SK-N-SH (cell line): Measurements from ENCODE around the gene CEP112. TPM values are rescaled to one million over a fixed set of nuclear protein-coding genes. Genes with fewer than 3 reads are reported as not detected.

Experiments
- CTCF ChIA-PET: fragments of 300-600, 350-600 bp; formaldehyde crosslinking; extraction: SDS; loops from one replicate; lab custom pipeline; 2021; lab: Yijun Ruan, JAX
- POLR2A ChIA-PET: fragments of 350-600 bp; sonication (Branson Sonifier 250); formaldehyde crosslinking; extraction: SDS; loops from one replicate; lab custom pipeline; 2020; ENCODE audit warnings: antibody characterized with exemption, inconsistent platforms; lab: Yijun Ruan, JAX
- DNase-seq: peaks from one replicate; pipeline ENCODE4 v3.0.0; 2012
- H2AFZ ChIP-seq: fragments of 200-600 bp; sonication (generic); 2 replicates; pipeline ENCODE4 v1.8.1; 2016; ENCODE audit warnings: antibody characterized with exemption, mild to moderate bottlenecking, low read depth
- H3F3A ChIP-seq: fragments of 200-600 bp; sonication (generic); replicated peaks from 2 replicates; pipeline ENCODE3; 2016; ENCODE audit warnings: antibody characterized with exemption, mild to moderate bottlenecking; ENCODE audit not compliant: insufficient read depth
- H3K27ac ChIP-seq, 2 experiments: fragments of 200-500 bp in 1 of 2; fragments of 200-600 bp in 1 of 2; sonication (Bioruptor generic) in 1 of 2; sonication (generic), shearing (Covaris generic) in 1 of 2; 2 replicates each; pipeline versions ENCODE4 v1.5.1 to v1.6.1; 2014 to 2016; ENCODE audit warnings: low read depth in 2 of 2, inconsistent platforms in 1 of 2, low read length in 1 of 2, mild to moderate bottlenecking in 1 of 2, mixed read lengths in 1 of 2
- H3K27me3 ChIP-seq: fragments of 200-600 bp; sonication (generic), shearing (Covaris generic); 2 replicates; pipeline ENCODE4 v1.6.1; 2016; ENCODE audit warnings: mixed run types; ENCODE audit not compliant: insufficient read depth
- H3K36me3 ChIP-seq, 2 experiments: fragments of 200-500 bp in 1 of 2; fragments of 200-600 bp in 1 of 2; sonication (Bioruptor generic) in 1 of 2; sonication (generic) in 1 of 2; replicated peaks in 1 of 2; 2 replicates each; pipeline versions ENCODE3 to v1.5.1; 2014 to 2016; ENCODE audit warnings: low read length in 1 of 2, mild to moderate bottlenecking in 1 of 2; ENCODE audit not compliant: insufficient read depth in 2 of 2, control insufficient read depth in 1 of 2
- H3K4me1 ChIP-seq, 2 experiments: fragments of 200-500 bp in 1 of 2; fragments of 200-600 bp in 1 of 2; sonication (Bioruptor generic) in 1 of 2; sonication (generic), shearing (Covaris generic) in 1 of 2; 2 replicates each; pipeline versions ENCODE4 v1.5.1 to v1.6.1; 2014 to 2016; ENCODE audit warnings: low read depth in 1 of 2, low read length in 1 of 2, mixed run types in 1 of 2; ENCODE audit not compliant: insufficient read depth in 2 of 2, control insufficient read depth in 1 of 2
- H3K4me2 ChIP-seq: fragments of 200-600 bp; sonication (generic), shearing (Covaris generic); 2 replicates; pipeline ENCODE4 v1.6.1; 2017; ENCODE audit warnings: mixed run types
- H3K4me3 ChIP-seq, 2 experiments: fragments of 200-500 bp in 1 of 2; fragments of 200-600 bp in 1 of 2; sonication (Bioruptor generic) in 1 of 2; sonication (generic), shearing (Covaris generic) in 1 of 2; 2 replicates each; pipeline versions ENCODE4 v1.5.1 to v1.8.1; 2014 to 2016; ENCODE audit warnings: low read depth in 2 of 2, inconsistent platforms in 1 of 2, low read length in 1 of 2, mild to moderate bottlenecking in 1 of 2, mixed read lengths in 1 of 2, moderate library complexity in 1 of 2
- H3K79me2 ChIP-seq: fragments of 200-600 bp; sonication (generic); 2 replicates; pipeline ENCODE4 v1.8.1; 2017; ENCODE audit warnings: mild to moderate bottlenecking; ENCODE audit not compliant: insufficient read depth
- H3K9ac ChIP-seq: fragments of 200-600 bp; sonication (generic); 2 replicates; pipeline ENCODE4 v1.6.1; 2017; ENCODE audit warnings: mixed run types
- H3K9me2 ChIP-seq: fragments of 200-600 bp; sonication (generic); 2 replicates; pipeline ENCODE4 v1.6.1; 2017; ENCODE audit warnings: mixed run types
- H3K9me3 ChIP-seq: fragments of 200-600 bp; sonication (generic); 2 replicates; pipeline ENCODE4 v1.6.1; 2017; ENCODE audit warnings: mixed run types, mild to moderate bottlenecking, moderate library complexity
- H4K20me1 ChIP-seq: fragments of 200-600 bp; sonication (generic); 2 replicates; pipeline ENCODE4 v1.6.1; 2017; ENCODE audit warnings: mild to moderate bottlenecking, mixed run types; ENCODE audit not compliant: insufficient read depth
- CHD2 ChIP-seq: fragments of 150-350 bp; IDR thresholded peaks from 2 replicates; pipeline ENCODE4 v1.6.1; 2018; ENCODE audit warnings: low read length; ENCODE audit not compliant: partially characterized antibody
- ELF1 ChIP-seq: IDR thresholded peaks from 2 replicates; pipeline ENCODE4 v1.4.0; 2012
- FOXJ3 ChIP-seq: sonication (generic); formaldehyde crosslinking; IDR thresholded peaks from 2 replicates; pipeline ENCODE4 v1.5.1; 2020; ENCODE audit warnings: mild to moderate bottlenecking, missing genetic modification reagents
- FOXM1 ChIP-seq: IDR thresholded peaks from 2 replicates; pipeline ENCODE4 v1.4.0; 2012; ENCODE audit warnings: low read depth, mild to moderate bottlenecking
- GABPA ChIP-seq: IDR thresholded peaks from 2 replicates; pipeline ENCODE4 v1.4.0; 2012; ENCODE audit warnings: low read depth, mild to moderate bottlenecking
- GATA2 ChIP-seq: sonication (generic); formaldehyde crosslinking; IDR thresholded peaks from 2 replicates; pipeline ENCODE4 v1.5.0; 2020; ENCODE audit warnings: mild to moderate bottlenecking, missing genetic modification reagents
- NFIC ChIP-seq: IDR thresholded peaks from 2 replicates; pipeline ENCODE4 v1.4.0; 2012; ENCODE audit warnings: borderline replicate concordance
- NRF1 ChIP-seq: IDR thresholded peaks from 2 replicates; pipeline ENCODE4 v1.6.1; 2012; ENCODE audit warnings: low read depth, mild to moderate bottlenecking, low read length
- SIN3A ChIP-seq: IDR thresholded peaks from 2 replicates; pipeline ENCODE4 v1.6.1; 2012; ENCODE audit warnings: low read depth, mild to moderate bottlenecking, low read length, moderate library complexity, borderline replicate concordance
- SMC3 ChIP-seq: IDR thresholded peaks from 2 replicates; pipeline ENCODE4 v1.6.1; 2012; ENCODE audit warnings: low read depth, low read length, improper control_type of control experiment
- TAF1 ChIP-seq: IDR thresholded peaks from 2 replicates; pipeline ENCODE4 v1.6.1; 2012; ENCODE audit warnings: low read depth, mild to moderate bottlenecking, low read length, moderate library complexity, borderline replicate concordance
- WGBS: methylation state at CpG from one replicate; pipeline ENCODE4 v1.1.6; 2017; ENCODE audit warnings: low lambda C conversion rate; 5-methylcytosine and 5-hydroxymethylcytosine counted together
- polyA plus RNA-seq, 3 experiments: library from polyadenylated mRNA; depleted of rRNA; stranded (reverse); fragments of >200 nt; gene quantifications; 2 replicates each; pipeline ENCODE4 v1.2.3, GENCODE V29; 2012
- TF ChIP-seq, protein P1 (sequence below): IDR thresholded peaks from 2 replicates; pipeline ENCODE4 v1.4.0; 2012; ENCODE audit warnings: low read depth
- TF ChIP-seq, protein P2 (sequence below): IDR thresholded peaks from 2 replicates; pipeline ENCODE4; 2012
- TF ChIP-seq, protein P3 (sequence below): fragments of 200-600 bp; sonication (generic); IDR thresholded peaks from 2 replicates; pipeline ENCODE4 v1.6.1; 2017; ENCODE audit warnings: antibody characterized with exemption, mild to moderate bottlenecking, moderate library complexity
- TF ChIP-seq, protein P4 (sequence below): IDR thresholded peaks from 2 replicates; pipeline ENCODE4 v1.6.1; 2012; ENCODE audit warnings: mild to moderate bottlenecking, low read depth, low read length, moderate library complexity

The CEP112 gene
- polyA plus RNA-seq, 1 of the 3 experiments (the other 2 are of a cell fraction) = 7.9 TPM

DNA sequence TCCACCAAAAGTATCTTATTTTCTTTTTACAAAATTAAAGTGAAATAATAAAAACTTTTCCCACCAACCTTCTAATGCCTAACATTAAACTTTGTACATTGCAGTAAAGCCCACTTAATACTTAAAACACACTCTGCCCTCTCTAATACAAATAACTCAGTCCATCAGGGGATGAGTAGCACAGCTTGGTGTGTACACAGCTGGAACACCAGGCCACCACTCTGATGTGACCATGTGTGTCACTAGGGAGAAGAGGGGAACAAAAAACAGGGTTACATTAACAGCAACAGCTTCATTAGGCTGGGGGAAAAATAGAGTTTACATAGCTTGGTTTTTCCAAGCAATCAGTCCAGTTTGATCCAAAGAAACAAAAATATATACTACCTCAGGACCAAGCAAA lies 295.0 kb downstream of the CEP112 start (continued):
- TF ChIP-seq, protein P1, sequence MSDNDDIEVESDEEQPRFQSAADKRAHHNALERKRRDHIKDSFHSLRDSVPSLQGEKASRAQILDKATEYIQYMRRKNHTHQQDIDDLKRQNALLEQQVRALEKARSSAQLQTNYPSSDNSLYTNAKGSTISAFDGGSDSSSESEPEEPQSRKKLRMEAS = no peak
- TF ChIP-seq, protein P2, sequence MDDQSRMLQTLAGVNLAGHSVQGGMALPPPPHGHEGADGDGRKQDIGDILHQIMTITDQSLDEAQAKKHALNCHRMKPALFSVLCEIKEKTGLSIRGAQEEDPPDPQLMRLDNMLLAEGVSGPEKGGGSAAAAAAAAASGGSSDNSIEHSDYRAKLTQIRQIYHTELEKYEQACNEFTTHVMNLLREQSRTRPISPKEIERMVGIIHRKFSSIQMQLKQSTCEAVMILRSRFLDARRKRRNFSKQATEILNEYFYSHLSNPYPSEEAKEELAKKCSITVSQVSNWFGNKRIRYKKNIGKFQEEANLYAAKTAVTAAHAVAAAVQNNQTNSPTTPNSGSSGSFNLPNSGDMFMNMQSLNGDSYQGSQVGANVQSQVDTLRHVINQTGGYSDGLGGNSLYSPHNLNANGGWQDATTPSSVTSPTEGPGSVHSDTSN = no peak
- no peak for TF ChIP-seq GABPA

DNA sequence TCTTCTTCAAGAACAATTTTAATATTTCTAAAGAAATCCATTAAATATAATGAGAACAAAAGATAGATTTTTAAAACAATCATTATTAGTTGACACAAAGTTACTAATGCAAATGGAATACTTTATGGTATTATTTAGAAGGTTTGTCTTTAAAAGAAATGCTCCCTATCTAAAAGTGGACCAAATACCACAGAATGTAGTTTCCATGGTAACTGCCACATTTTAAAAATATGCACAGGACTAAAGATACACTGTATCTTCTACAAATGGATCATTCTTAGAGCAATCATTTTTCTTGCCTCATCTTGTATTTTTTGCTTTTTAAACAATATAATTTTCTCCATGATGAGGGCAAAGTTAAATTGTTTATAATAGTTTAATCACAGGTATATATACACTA lies 296.0 kb downstream of the CEP112 start:
- no peak for TF ChIP-seq SIN3A
- no peak for TF ChIP-seq TAF1
- TF ChIP-seq, protein P2 = no peak
- TF ChIP-seq NRF1 = no peak
- TF ChIP-seq, protein P3, sequence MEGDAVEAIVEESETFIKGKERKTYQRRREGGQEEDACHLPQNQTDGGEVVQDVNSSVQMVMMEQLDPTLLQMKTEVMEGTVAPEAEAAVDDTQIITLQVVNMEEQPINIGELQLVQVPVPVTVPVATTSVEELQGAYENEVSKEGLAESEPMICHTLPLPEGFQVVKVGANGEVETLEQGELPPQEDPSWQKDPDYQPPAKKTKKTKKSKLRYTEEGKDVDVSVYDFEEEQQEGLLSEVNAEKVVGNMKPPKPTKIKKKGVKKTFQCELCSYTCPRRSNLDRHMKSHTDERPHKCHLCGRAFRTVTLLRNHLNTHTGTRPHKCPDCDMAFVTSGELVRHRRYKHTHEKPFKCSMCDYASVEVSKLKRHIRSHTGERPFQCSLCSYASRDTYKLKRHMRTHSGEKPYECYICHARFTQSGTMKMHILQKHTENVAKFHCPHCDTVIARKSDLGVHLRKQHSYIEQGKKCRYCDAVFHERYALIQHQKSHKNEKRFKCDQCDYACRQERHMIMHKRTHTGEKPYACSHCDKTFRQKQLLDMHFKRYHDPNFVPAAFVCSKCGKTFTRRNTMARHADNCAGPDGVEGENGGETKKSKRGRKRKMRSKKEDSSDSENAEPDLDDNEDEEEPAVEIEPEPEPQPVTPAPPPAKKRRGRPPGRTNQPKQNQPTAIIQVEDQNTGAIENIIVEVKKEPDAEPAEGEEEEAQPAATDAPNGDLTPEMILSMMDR = no peak
- TF ChIP-seq FOXJ3 (CRISPR knock-in tag) = no peak
- no peak for TF ChIP-seq FOXM1
- DNase-seq = no peak
- Histone ChIP-seq H3K9me3 (no peaks in the 10 kb centered on the region), H4K20me1 (no peaks in the 10 kb centered on the region), H3K4me3 (no peak overlapping the region), H3K27me3 (no peaks in the 10 kb centered on the region), H3K27ac (no peak overlapping the region), H3K4me1 (peaks cover 0 to 6% of the 10 kb centered on the region in 2 experiments; a peak in 2 of 4 replicates), H3K79me2 (no peaks in the 10 kb centered on the region), H3K4me2 (no peak overlapping the region), H3K9ac (no peak overlapping the region), H3K36me3 (no peaks in the 10 kb centered on the region), H2AFZ (no peak overlapping the region), H3F3A (no peaks in the 10 kb centered on the region), H3K9me2 (no peaks in the 10 kb centered on the region)
- POLR2A ChIA-PET = no interaction called here
- CTCF ChIA-PET = no interaction called here

DNA sequence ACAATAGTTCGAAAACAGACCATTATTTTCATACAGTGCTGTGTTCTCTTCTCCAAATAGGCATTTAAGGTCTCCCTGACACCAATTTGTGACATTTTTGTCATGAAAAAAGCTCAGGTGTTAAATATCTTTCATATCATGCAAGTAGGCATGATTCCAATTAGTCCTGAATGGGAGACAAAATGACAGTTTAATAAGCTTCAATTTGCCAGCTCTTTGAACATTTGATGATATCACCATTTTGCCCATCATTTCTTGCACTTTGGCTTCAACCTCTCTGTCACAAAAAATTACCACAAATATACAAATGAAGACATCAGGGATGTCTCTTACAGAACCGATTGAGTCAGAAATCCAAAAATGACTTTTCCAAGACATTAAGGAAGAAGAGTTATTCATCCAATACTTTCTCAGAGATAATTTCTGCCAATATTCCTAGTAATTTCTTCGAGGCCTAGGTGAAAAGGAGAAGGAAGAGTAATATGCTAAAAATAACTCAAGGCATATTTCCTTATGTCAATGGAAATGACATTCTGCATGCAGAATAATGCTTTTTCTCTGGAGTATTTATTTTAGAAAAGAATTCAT lies 298.1 kb downstream of the CEP112 start:
- no peak overlapping the region for H3K27ac ChIP-seq
- no peak overlapping the region for H3K4me3 ChIP-seq
- no peak overlapping the region for H3K4me2 ChIP-seq
- WGBS = 87% methylated on average over 3 of the region's 3 CpGs
- H3K4me1 ChIP-seq = peaks cover 0 to 6% of the 10 kb centered on the region in 2 experiments; a peak in 3 of 4 replicates
- H3K9me2 ChIP-seq = no peaks in the 10 kb centered on the region
- ChIA-PET POLR2A (no interaction called here), CTCF (no interaction called here)
- H3K9me3 ChIP-seq = no peaks in the 10 kb centered on the region
- H3F3A ChIP-seq = peaks cover 2% of the 10 kb centered on the region
- H2AFZ ChIP-seq = no peak overlapping the region
- no peaks in the 10 kb centered on the region for H3K36me3 ChIP-seq
- no peaks in the 10 kb centered on the region for H3K79me2 ChIP-seq
- H3K27me3 ChIP-seq = no peaks in the 10 kb centered on the region
- H3K9ac ChIP-seq = no peak overlapping the region
- no peaks in the 10 kb centered on the region for H4K20me1 ChIP-seq
- DNase-seq = no peak
- TF ChIP-seq SMC3 = no peak
- no peak for TF ChIP-seq ELF1
- no peak for TF ChIP-seq CHD2
- TF ChIP-seq GATA2 (CRISPR knock-in tag) = no peak
- TF ChIP-seq TAF1 = no peak
- TF ChIP-seq GABPA = no peak
- TF ChIP-seq, protein P4, sequence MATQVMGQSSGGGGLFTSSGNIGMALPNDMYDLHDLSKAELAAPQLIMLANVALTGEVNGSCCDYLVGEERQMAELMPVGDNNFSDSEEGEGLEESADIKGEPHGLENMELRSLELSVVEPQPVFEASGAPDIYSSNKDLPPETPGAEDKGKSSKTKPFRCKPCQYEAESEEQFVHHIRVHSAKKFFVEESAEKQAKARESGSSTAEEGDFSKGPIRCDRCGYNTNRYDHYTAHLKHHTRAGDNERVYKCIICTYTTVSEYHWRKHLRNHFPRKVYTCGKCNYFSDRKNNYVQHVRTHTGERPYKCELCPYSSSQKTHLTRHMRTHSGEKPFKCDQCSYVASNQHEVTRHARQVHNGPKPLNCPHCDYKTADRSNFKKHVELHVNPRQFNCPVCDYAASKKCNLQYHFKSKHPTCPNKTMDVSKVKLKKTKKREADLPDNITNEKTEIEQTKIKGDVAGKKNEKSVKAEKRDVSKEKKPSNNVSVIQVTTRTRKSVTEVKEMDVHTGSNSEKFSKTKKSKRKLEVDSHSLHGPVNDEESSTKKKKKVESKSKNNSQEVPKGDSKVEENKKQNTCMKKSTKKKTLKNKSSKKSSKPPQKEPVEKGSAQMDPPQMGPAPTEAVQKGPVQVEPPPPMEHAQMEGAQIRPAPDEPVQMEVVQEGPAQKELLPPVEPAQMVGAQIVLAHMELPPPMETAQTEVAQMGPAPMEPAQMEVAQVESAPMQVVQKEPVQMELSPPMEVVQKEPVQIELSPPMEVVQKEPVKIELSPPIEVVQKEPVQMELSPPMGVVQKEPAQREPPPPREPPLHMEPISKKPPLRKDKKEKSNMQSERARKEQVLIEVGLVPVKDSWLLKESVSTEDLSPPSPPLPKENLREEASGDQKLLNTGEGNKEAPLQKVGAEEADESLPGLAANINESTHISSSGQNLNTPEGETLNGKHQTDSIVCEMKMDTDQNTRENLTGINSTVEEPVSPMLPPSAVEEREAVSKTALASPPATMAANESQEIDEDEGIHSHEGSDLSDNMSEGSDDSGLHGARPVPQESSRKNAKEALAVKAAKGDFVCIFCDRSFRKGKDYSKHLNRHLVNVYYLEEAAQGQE = no peak
- TF ChIP-seq NFIC = no peak
